ENCODE data around the gene CRK.
"Not testable (repeated sequence)": the region's sequence is repeated elsewhere in the genome, so short reads cannot be mapped to it uniquely, and the experiment has no call there.

CRK gene

DNA sequence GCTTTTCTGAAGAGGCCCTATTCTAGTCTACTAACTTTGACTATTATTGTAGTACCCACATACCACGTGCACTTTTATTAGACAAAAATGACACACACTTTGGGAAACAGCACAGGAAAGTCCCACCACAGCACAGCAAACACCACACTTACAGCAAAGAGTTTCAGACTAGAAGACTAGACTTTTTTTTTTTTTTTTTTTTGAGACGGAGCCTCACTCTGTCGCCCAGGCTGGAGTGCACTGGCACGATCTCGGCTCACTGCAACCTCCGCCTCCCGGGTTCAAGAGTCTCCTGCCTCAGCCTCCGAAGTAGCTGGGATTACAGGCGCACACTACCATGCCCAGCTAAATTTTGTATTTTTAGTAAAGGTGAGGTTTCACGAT lies 76.1 kb downstream of the CRK start:
- DNase-seq: peak; percentile 41

DNA sequence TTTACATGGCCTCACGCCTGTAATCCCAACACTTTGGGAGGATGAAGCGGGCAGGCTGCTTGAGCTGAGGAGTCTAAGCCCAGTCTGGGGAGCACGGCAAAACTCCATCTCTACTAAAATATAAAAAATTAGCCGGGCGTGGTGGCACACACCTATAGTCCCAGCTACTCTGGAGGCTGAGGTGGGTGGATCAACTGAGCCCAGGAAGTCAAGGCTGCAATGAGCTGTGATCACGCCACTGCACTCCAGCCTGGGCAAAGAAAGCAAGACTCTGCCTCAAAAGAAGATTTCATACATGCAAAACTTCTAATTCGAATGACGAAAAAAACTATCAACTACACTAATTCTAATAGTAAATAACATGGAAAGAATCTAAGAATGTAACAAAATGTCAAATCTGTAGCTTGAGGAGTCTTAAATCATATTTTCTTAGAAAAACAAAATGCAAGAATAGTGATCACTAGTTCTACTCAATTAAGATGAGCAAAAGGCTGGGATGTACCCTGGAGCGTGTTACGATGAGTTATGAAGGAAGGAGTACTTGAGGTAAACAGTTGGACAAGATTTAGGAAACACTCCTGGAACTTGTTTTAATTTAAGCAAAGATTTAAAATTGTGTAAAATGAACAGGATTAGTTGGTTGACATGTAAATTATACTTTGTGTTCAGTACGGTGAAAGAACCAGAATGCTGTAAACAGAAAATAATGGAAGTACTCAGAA lies 76.7 kb downstream of the CRK start:
- DNase-seq: no peak

DNA sequence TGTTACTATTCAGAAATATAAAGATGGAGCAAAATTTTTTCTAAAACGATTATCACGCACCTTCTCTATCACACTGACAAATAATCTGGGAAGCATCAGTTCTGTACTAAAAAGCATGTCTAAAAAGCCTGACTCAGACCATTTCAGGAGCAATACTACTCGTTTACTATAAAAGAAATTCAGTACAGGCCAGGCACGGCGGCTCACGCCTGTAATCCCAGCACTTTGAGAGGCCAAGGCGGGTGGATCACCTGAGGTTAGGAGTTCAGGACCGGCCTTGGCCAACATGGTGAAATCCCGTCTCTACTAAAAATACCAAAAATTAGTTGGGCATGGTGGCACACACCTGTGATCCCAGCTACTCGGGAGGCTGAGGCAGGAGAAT lies 77.6 kb downstream of the CRK start:
- not testable (repeated sequence) for DNase-seq

DNA sequence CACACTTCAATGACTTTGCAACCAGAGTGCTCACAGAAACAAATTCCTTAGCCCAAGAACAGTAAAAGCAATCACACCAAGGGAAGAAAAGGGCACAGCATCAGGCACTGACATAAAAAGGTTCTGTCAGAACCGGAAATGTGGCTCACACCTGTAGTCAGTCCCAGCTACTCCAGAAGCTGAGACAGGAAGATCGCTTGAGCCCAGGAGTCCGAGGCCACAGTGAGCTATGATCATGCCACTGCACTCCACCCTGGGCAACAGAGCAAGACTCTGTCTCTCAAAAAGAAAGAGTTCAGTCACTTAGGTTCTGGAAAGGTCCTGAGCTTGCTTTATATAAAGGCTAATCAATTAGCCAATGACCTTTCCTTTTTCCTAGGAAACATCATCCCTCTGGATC lies 78.7 kb downstream of the CRK start:
- no peak for DNase-seq

DNA sequence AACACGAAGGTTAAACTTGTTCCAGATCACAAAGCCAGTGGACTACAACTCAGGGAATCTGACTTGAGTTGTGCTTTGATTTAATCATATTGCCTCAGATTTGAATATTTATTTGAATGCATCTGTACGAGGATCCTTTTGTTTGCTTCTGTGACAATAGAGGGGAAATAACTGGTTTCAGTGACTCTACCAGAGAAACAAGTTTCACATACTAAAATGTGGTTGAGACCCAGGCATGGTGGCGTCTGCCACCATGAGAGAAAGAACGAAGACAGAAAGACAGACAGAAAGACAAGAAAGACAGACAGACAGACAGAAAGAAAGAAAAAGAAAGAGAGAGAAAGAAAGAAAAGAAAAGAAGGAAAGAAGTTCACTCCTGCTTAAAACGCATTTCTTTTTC lies 80.0 kb downstream of the CRK start:
- DNase-seq: no peak

DNA sequence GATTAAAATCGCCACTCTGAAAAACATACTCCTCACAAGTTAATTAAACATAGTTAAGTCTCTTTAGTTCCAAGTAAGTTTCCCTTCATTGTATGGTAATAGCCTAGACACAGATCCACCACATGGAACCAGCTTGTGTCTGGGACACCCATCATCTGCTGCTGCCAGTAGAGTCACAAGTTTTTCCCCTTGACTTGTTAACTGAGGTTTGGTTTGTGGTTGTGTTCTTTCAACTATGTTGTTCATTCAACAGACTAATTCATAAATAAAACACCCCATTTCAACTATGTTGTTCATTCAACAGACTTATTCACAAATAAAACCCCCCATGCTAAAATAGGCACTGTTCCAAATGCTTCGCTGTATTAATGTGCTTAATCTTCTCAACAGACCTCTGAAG lies 80.4 kb downstream of the CRK start:
- DNase-seq: no peak

DNA sequence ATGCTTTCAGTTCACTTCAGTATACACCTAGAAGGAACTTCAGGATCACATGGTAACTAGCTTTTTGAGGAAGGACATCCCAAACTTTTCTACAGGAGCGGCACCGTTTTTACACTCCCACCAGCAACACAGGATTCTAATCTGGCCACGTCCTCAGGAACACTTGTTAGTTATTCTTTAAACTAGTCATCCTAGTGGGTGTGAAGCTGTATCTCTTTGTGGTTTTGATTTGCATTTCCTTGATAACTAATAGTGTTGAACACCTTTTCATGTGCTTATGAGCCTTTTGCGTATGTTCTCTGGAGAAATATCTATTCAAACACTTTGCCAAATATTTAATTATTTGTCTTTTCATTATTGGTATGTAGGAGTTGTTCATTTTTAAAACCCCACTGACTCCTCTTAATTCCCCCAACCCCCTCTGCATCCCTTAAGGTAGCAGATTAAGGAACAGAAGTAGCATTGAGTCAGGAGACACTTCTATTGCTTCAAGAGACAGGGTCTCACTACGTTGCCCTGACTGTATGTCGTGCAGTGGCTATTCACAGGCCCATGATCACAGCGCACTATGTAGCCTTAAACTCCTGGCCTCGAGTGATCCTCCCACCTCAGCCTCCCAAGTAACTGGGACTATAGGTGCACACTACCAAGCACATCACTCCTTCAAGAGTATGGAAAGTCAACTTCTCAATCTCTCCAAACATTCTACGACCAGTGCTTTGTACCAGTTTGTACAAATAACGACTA lies 81.4 kb downstream of the CRK start:
- peak; percentile 23 for DNase-seq

DNA sequence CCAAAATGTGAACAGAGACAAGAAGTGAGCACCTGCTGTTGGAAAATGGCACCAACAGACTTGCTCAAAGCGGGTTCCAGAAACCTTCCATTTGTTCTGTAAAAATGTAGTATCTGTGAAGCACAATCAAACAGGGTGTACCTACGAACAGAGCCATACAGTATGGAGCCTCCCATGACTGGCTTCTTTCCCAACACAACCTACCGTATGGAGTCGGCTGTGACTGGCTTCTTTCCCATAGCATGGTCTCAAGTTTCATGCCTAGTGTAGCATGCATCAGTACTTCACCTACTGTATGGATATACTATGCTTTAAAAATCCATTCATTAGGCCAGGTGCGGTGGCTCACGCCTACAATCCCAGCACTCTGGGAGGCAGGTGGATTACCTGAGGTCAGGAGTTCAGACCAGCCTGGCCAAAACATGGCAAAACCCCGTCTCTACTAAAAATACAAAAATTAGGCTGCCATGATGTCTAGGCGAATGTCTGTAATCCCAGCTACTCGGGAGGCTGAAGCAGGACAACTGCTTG lies 82.3 kb downstream of the CRK start:
- DNase-seq: no peak

DNA sequence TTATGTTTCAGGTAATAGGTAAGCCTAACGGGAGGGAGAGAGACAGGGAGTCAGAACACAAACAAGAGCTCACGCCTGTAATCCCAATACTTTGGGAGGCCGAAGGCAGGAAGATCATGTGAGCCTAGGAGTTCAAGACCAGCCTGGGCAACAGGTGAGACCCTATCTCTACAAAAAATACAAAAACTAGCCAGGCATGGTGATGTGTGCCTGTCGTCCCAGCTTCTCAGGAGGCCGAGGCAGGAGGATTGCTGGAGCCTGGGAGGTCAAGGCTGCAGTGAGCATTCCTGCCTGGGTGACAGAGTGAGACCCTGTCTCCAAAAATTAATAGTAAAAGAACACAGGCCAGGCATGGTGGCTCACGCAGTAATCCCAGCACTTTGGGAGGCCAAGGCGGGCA lies 83.4 kb downstream of the CRK start:
- DNase-seq: no peak

DNA sequence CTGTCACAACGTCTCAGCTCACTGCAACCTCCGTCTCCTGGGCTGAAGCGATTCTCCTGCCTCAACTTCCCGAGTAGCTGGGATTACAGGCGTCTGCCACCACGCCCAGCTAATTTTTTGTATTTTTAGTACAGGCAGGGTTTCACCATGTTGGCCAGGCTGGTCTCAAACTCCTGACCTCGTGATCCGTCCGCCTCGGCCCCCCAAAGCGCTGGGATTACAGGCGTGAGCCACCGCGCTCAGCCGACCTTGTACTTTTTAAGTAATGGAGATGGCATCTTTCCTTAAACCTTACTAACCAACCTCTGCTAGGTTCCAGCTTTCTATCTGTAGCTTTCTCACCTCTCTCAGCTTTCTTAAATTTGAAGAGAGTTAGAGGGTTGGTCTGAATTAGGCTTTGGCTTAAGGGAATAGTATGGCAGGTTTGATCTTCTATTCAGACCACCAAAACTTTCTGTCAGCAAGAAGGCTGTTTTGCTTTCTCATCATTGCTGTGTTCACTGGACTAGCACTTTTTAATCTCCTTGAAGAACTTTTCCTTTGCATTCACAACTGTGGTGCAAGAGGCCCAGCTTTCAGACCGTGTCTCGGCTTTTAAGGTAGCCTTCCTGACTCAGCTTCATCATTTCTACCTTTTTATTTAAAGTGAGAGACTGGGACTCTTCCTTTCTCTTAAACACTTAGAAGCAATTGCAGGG lies 84.0 kb downstream of the CRK start:
- no peak for DNase-seq
